DOHH2 (cell line): ENCODE results near the gene ADAMTS2.

Experiments
- EZH2phosphoT487 ChIP-seq: fragments of 200-600 bp; sonication (generic); IDR thresholded peaks from 2 replicates; pipeline ENCODE4 v1.6.1; 2017; ENCODE audit warnings: borderline replicate concordance, mild to moderate bottlenecking, antibody characterized with exemption, low read length, moderate library complexity, mixed read lengths
- TF ChIP-seq, protein P1 (sequence below): fragments of 200-600 bp; sonication (generic); IDR thresholded peaks from one replicate; pipeline ENCODE4 v1.5.1; 2014; ENCODE audit warnings: antibody characterized with exemption, mild to moderate bottlenecking, low read depth, low read length; ENCODE audit not compliant: poor library complexity, severe bottlenecking

- TF ChIP-seq, protein P1, sequence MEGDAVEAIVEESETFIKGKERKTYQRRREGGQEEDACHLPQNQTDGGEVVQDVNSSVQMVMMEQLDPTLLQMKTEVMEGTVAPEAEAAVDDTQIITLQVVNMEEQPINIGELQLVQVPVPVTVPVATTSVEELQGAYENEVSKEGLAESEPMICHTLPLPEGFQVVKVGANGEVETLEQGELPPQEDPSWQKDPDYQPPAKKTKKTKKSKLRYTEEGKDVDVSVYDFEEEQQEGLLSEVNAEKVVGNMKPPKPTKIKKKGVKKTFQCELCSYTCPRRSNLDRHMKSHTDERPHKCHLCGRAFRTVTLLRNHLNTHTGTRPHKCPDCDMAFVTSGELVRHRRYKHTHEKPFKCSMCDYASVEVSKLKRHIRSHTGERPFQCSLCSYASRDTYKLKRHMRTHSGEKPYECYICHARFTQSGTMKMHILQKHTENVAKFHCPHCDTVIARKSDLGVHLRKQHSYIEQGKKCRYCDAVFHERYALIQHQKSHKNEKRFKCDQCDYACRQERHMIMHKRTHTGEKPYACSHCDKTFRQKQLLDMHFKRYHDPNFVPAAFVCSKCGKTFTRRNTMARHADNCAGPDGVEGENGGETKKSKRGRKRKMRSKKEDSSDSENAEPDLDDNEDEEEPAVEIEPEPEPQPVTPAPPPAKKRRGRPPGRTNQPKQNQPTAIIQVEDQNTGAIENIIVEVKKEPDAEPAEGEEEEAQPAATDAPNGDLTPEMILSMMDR = no peak
- no peak for TF ChIP-seq EZH2phosphoT487
Measured at GRCh38 chr5:179243333-179243732, 101.9 kb downstream of the ADAMTS2 start.
